Measurements from ENCODE around the gene CTCF. TPM values are rescaled to one million over a fixed set of nuclear protein-coding genes. Genes with fewer than 3 reads are reported as not detected.

CTCF gene
- total RNA-seq, 1 donor from 2014 or later: 25.6 TPM

DNA sequence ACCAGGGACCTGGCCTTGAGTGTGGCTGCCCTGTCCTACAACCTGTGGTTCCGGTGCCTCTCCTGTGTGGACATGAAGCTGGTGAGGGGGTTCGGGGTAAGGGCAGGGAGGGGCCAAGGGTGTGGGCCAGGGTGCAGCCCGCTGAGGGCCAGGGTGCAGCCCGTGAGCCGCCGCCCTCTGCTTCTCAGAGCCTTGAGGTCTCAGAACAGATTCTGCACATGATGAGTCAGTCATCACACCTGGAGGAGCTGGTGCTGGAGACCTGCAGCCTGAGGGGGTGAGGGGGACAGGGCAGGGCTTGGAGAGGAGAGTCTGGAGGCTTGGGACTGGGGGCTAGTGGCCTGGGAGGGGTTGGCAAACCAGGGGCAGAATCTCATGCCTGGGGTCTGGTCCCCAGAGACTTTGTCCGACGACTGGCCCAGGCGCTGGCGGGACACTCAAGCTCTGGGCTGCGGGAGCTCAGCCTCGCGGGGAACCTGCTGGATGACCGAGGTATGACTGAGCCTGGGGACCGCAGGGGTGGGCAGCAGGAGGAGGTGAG lies 84.9 kb downstream of the CTCF start:
- DNase-seq (ENCODE audit: low spot score): no peak

DNA sequence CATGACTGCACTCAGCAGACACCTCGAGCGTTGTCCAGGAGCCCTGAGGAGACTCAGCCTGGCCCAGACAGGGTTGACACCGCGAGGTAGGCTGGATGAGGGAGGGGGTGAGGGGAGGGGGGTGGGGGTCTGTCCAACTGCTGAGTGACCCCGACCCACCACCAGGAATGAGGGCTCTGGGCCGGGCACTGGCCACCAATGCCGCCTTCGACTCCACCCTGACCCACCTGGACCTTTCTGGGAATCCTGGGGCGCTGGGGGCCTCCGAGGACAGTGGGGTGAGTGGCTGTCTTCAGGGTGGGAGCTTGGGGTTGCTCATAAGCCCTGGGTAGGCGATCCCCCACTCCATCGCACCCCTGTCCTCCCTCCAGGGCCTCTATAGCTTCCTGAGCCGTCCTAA lies 85.4 kb downstream of the CTCF start:
- DNase-seq (ENCODE audit: low spot score): no peak
- intact Hi-C loops (cut with DNase I): no loop called here

More for the DNA sequence above, 84.9 kb downstream of the CTCF start:
- intact Hi-C loops (cut with DNase I): no loop called here

DNA sequence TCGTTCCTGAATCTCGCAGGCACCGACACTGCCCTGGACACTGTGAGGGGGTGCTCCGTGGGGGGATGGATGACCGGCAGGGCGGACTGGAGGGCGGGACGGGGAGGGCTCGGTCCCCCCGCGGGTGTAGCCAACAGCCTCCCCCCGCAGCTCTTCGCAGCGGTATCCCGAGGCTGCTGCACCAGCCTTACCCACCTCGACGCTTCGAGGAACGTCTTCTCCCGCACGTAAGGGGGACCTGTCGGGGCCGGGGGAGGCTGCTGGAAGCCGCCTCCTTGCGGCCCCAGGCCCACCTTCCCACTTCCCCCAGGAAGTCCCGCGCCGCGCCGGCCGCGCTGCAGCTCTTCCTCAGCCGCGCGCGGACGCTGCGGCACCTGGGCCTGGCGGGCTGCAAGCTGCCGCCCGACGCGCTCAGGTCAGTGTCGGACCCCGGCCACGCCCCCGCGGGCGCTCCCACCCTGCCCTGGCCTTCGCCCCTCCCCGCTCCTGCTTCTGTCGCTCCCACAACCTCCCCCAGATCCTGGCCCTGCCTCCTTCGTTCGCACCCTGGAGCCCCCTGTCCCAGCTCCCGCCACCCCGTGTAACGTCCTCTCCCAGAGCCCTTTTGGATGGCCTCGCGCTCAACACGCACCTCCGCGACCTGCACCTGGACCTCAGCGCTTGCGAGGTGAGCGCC lies 85.9 kb downstream of the CTCF start:
- no peak for DNase-seq (ENCODE audit: low spot score)
- intact Hi-C loops (cut with DNase I): no loop called here

DNA sequence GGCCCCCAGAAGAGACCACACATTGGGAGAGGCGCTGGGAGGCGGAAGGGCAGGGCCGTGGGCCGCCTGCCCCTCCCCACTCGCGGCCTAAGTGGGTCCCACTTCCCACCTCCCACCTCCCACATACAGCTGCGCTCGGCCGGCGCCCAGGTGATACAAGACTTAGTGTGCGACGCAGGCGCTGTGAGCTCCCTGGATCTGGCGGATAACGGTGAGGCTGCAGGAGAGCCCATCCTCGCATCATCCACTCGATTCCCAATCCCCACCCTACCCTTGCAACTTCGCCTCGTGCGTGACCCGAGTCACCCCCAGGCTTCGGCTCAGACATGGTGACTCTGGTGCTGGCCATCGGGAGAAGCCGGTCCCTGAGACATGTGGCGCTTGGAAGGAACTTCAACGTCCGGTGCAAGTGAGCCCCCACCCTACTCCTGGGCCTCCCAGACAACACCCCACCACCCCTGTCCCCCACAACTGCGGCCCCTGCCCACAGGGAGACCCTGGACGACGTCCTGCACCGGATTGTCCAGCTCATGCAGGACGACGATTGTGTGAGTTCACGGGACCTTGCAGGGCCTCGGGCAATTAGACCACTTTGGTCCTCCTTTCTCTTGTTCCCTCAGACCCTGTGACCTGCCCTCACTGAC lies 86.6 kb downstream of the CTCF start:
- intact Hi-C loops (cut with DNase I): no loop called here
- no peak for DNase-seq (ENCODE audit: low spot score)

DNA sequence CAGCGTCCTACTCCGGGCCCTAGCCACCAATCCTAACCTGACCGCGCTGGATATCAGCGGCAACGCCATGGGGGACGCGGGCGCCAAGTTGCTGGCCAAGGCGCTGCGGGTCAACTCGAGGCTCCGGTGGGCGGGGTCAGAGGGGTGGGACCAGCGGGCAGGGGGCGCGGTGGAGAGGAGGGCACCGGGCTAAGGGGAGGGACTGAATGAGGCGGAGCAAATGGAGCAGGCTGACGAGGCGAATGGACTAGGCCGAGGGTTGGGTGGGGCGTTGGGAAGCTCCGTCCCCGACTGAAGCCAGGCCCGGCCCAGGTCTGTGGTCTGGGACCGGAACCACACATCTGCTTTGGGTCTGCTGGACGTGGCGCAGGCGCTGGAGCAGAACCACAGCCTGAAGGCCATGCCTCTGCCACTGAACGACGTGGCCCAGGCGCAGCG lies 87.2 kb downstream of the CTCF start:
- intact Hi-C loops (cut with DNase I): no loop called here
- DNase-seq (ENCODE audit: low spot score): no peak

DNA sequence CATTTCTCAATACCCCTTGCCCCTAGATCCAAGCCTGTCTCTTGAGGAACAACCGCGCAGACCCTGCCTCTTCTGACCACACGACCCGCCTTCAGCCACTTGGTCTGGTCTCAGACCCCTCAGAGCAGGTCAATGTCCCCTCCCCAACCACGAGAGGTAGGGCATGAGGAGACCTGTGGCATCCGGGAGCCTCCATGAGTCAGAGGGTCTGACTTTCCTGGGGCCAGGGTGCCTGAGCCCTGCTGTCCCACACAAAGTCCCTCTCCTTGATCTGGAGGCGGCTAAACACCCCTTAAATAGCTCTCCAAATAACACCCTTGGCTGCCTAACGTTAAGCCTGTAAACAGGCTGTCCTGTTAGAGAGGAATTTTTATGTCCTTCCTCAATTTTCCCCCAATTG lies 87.7 kb downstream of the CTCF start:
- intact Hi-C loops (cut with DNase I): no loop called here
- DNase-seq (ENCODE audit: low spot score): no peak

DNA sequence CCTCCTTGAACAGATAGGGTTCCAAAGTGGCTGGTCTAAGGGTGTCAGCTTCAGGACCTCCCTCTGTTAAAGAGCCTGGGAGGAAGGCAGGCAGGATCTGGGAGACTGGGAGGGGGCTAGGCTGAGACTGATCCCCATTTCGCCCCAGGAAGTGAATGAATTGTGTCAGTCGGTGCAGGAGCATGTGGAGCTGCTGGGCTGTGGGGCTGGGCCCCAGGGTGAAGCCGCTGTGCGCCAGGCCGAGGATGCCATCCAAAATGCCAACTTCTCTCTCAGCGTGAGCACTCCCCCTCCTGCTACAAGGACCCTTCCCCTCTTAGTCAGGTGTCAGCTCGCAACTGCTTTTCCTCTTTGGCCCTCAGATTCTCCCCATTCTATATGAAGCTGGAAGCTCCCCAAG lies 88.7 kb downstream of the CTCF start:
- no peak for DNase-seq (ENCODE audit: low spot score)
- intact Hi-C loops (cut with DNase I): no loop called here

DNA sequence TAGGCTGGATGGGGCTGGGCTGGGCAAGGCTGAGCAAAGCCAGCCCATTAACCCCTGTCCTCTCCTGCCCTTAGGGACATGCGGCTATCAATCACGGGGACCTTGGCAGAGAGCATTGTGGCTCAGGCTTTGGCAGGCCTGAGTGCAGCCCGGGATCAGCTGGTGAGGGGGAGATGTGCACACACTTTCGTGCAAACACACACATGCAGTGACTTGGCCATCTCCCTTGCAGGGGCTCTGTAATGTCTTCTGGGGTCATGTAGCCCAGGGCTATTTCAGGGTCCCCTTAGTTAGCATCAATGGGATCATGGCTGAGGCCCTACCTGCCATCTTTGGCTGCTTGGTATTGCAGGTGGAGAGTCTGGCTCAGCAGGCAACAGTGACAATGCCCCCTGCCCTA lies 89.5 kb downstream of the CTCF start:
- no peak for DNase-seq (ENCODE audit: low spot score)
- intact Hi-C loops (cut with DNase I): no loop called here

DNA sequence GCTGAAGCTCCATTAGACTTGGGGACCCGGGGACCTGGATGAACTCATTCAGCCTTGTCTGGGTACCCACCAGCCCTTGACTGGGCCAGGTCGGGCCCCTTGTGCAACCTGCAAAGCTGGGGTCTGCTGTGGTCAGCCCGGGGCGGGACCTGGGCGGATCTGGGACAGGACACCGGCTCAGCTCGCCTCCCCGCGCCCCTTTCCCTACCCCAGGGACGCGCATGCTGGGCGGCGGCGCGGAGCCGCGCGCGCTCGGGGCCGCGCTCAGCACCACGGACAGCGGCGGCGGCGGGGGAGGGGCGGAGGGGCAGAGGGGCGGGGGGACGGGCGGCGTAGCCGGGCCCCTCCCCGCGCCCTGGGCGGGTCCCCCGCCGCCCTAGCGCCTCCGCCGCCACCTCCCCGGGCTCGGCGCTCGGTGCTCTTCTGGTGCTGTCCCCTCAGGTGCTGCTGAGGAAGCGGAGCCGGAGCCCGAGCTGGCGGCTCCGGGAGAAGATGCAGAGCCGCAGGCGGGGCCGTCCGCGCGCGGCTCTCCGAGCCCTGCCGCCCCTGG lies 90.3 kb downstream of the CTCF start:
- DNase-seq (ENCODE audit: low spot score): no peak
- intact Hi-C loops (cut with DNase I): no loop called here

DNA sequence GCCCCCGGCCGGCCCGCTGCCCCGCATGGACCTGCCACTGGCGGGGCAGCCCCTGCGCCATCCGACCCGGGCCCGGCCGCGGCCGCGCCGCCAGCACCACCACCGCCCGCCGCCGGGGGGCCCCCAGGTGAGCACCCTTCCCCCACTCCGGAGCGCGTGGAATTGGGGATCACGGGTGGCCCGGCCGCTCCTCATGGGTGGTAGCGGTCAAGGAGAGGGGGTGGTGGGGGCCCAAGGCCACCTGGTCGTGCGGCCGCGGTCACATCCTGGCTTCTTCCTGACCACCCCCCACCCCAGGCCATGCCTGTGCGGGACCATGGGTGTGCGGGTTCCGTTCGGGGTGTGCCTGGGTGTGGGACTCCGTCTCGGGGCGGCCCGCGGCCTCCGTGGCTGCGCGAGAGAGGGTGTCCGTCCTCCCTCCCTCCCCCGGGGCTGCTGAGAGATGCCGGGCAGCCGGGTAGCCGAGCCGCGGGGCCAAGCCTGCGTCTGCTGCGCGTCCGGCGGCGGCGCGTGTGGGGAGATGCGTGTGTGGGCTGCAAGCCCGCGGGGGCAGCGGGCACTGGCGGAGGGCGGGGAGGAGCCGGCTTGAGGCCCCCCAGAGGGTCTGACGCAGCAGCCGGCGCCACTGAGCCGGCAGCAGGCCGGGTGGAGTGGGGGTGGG lies 90.9 kb downstream of the CTCF start:
- no peak for DNase-seq (ENCODE audit: low spot score)
- intact Hi-C loops (cut with DNase I): no loop called here

DNA sequence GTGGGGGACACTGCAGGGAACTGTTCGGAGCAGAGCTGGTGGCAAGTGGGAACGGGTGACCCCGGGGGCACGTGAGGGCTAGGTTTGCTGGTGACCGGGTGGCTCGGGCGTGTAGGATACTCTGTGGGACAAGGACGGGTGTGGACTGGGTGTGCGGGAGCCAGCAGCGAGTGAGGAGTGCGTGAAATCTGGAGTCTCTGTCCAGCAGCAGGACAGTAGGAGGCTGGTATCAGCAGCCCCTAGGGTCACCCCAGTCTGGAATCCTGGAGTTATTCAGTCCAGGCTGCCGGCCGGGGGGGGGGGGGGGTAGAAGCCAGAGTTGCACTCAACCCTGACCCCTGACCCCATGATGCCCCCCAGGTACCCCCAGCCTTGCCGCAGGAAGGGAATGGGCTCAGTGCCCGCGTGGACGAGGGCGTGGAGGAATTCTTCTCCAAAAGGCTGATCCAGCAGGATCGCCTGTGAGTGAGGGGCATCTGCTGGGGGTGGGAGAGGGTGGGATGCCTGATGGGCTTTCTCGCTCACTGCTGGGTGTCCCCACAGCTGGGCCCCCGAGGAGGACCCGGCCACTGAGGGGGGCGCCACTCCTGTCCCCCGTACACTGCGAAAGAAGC lies 91.6 kb downstream of the CTCF start:
- DNase-seq (ENCODE audit: low spot score): no peak
- intact Hi-C loops (cut with DNase I): no loop called here

DNA sequence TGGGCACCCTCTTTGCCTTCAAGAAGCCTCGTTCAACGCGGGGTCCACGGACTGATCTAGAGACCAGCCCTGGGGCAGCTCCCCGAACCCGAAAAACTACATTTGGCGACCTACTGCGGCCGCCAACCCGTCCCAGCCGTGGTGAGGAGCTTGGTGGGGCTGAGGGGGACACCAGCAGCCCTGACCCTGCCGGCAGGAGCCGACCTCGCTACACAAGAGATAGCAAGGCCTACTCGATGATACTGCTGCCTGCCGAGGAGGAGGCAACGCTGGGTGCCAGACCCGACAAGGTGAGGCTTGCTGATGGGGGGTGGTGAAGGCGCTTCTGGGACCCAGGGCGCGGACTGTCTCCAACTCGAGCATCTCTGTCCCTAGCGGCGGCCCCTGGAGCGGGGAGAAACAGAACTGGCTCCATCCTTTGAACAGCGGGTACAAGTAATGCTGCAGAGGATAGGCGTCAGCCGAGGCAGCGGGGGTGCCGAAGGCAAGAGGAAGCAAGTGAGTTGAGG lies 92.1 kb downstream of the CTCF start:
- no peak for DNase-seq (ENCODE audit: low spot score)

DNA sequence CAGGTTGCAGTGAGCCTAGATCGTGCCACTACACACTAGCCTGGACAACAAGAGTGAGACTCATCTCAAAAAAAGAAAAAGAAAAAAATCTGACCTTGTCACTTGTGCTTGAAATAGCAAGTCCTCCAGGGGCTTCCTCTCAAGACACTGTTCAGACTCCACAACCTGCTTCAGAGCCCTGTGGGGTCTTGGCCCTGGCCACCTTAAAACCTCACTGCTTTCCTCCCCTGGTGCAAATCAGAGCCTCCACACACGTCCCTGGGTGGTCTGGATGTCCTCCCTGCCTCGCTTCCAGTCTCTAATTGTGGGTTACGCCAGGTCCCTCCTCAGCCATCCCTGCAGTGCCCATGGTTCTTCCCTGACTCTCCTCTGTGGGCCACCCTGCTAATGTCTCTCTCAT lies 93.0 kb downstream of the CTCF start:
- intact Hi-C loops (cut with DNase I): no loop called here
- no peak for DNase-seq (ENCODE audit: low spot score)

More for the DNA sequence above, 92.1 kb downstream of the CTCF start:
- intact Hi-C loops (cut with DNase I): no loop called here

DNA sequence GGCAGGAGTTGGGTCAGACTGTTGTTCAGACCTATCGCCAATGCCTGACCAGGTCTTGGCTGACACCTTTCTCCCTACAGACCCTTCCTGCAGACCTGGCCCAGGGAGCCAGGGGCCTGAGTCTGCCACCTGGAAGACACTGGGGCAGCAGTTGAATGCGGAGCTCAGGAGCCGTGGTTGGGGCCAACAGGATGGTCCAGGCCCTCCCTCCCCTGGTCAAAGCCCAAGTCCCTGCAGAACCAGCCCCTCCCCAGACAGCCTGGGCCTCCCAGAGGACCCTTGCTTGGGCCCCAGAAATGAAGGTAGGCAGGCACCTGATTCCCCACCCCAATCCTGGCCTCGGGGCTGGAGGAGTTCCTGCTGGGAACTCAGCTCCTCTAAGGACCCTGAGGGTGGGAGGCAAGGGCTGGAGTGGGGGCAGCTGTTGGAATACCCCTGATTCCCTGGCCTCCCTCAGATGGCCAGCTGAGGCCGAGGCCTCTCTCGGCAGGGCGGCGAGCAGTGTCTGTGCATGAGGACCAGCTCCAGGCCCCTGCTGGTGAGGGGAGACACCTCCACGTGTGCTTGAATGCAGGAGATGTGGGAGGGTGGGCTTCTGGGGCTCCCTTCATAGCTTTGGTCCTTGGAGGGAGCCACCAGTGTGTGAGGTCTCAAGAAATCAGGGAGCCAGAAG lies 94.2 kb downstream of the CTCF start:
- no peak for DNase-seq (ENCODE audit: low spot score)
- intact Hi-C loops (cut with DNase I): no loop called here

DNA sequence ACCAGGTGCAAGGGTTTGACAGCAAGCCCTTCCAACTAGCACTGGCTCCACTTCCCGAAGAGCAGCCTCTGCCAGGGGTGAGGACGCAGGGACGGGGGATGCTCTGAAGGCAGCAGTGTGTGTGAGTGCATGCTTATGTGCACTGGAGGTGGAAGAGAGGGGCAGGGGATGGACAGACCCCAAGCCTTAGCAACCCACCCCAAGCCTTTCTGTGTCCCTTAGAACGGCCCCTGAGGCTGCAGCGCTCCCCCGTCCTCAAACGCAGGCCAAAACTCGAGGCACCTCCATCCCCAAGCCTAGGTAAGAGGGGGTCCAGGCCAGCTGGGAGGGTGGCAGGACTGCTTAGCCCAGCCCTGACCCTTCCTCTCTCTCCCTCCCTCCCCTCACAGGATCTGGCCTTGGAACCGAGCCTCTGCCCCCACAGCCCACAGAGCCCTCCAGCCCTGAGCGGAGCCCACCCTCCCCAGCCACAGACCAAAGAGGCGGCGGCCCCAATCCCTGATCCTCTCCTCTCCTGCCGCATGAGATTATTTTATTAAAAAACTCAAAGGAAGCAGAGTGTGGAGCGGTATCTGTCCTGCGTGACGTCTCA lies 94.8 kb downstream of the CTCF start:
- intact Hi-C loops (cut with DNase I): no loop called here
- DNase-seq (ENCODE audit: low spot score): no peak

DNA sequence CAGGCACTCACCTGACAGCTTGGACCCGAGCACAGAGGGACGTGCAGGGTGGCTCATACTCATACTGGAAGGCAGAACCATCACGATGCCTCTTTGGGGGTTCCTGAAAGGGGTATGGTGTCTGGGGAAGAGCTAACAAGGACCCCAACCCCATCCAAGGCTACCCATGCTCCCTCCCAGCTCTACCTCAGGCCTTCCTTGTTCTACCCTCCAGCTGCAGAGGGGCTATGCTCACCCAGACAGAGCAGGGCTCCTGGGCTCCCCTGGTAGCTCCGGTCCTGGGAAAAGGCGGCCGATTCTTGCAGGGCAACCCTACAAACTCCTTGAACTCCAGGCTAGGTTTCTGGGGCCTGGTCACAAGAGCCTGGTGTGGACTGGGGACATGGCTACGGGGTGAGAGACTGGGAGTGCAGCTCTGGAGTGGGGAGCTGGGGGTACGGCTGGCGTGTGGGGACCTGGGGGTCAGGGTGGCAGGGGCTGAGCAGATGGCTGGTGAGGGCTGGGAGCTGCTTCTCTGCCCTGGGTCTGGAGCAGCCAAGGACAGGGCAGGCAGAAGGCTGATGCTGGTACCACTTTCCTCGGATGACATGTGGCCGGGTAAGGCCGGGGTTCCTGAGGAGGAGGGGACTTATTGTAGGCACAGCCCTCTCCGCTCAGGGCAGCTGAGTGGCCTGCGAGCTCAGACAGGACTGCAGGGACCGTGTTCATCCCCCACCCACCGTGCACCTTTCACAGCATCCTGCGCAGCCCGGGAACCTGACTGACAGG lies 95.6 kb downstream of the CTCF start:
- DNase-seq (ENCODE audit: low spot score): no peak
- intact Hi-C loops (cut with DNase I): no loop called here

DNA sequence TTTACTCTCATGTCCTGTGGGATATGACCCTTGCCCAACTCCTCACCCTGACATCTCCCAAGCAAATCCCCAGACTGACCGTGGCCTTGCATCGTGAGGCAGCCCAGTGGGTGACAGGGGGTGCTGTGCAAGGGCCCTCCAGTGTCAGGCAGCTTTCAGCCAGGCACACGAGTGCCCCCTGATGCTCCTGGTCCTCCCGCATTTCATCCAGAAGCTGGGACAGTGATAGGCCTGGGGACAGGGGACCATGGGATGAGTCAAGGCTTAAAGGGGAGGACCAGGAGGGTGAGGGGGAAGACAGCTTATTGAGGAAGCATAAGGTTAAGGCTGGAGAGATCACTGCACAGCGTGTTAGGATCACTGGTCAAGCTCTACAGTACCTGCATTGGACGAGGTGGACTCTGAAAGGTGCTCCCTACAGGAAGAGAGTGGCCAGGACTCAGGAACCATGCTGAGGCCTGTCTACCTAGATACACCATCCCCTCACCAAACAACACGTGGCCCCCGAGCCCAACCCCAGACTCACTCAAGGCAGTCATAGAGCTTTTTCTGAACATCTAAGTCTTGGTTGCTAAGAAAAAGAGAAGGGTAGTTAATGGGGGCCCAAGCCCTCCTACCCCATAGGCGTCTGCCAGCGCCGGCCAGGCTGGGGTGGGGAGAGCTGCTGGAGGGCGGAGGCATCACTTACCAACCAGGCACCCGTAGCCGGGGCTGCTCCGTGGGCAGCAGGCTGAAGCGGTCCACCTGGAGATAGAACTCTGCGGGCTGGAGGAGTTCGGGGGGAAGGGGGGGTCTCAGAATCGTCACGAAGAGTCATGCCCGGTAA lies 96.7 kb downstream of the CTCF start:
- DNase-seq (ENCODE audit: low spot score): no peak
- intact Hi-C loops (cut with DNase I): no loop called here
